Sciatic nerve (tissue), 2 donors: Measurements from ENCODE around the gene SEC11A. TPM values are rescaled to one million over a fixed set of nuclear protein-coding genes. Genes with fewer than 3 reads are reported as not detected.
"Not testable (repeated sequence)": the region's sequence is repeated elsewhere in the genome, so short reads cannot be mapped to it uniquely, and the experiment has no call there.

Source experiments
- ATAC-seq: fragments of 200-7000 bp; cut with Tn5 transposase; one replicate; pipeline ENCODE4 v1.9.1; 2020; ENCODE audit warnings: mild to moderate bottlenecking, moderate library complexity
- DNase-seq: peaks from one replicate; pipeline ENCODE4 v3.0.0-alpha.2; 2020; ENCODE audit warnings: low spot score
- intact Hi-C: fragments of 100-400 bp; cut with DNase I; formaldehyde crosslinking; loops from one replicate; pipeline ENCODE4 v1.14.2; 2022
- total RNA-seq: library from RNA; stranded (reverse); fragmentation: NEBNext Ultra II Directional; extraction: Animal tissue kit (Norgen Biotek cat#: 25700); gene quantifications from one replicate; pipeline ENCODE4 v1.2.1, GENCODE V29; 2021
- donor health status: DM: no; HTN: no; CAD: no.
- donor health status: DM: no; HTN: no; CAD: no.

Gene SEC11A
- total RNA-seq: 119 TPM

GRCh38 chr15:84716036-84716732, at the start of gene SEC11A:
Gene SEC11A, minus strand, starts transcription at chr15:84716139. Its CDS starts 64 bp downstream, at chr15:84716075.
- ATAC-seq (peak; percentile 99), DNase-seq (peak; percentile 95)
- intact Hi-C loops: no loop called here

- ATAC-seq (no peak), DNase-seq (no peak)
- intact Hi-C loops: no loop called here
Measured at GRCh38 chr15:84765675-84766074, 49.7 kb upstream of the SEC11A start.

GRCh38 chr15:84764989-84765388, 49.0 kb upstream of the SEC11A start:
- ATAC-seq: no peak

GRCh38 chr15:84764585-84764984, 48.6 kb upstream of the SEC11A start:
- peak; percentile 70 for ATAC-seq
- DNase-seq: no peak
- intact Hi-C loops: no loop called here

More at GRCh38 chr15:84764989-84765388, 49.0 kb upstream of the SEC11A start:
- DNase-seq: no peak
- intact Hi-C loops: no loop called here

GRCh38 chr15:84762840-84763572, 47.1 kb upstream of the SEC11A start:
- no peak for ATAC-seq
- intact Hi-C loops: no loop called here
- no peak for DNase-seq

- ATAC-seq: no peak
- intact Hi-C loops: no loop called here
Measured at GRCh38 chr15:84761607-84762131, 45.7 kb upstream of the SEC11A start.

GRCh38 chr15:84760219-84760618, 44.3 kb upstream of the SEC11A start:
- intact Hi-C loops: no loop called here
- DNase-seq: no peak
- no peak for ATAC-seq

More at GRCh38 chr15:84761607-84762131, 45.7 kb upstream of the SEC11A start:
- DNase-seq: no peak

- ATAC-seq: no peak
- intact Hi-C loops: no loop called here
Measured at GRCh38 chr15:84759018-84759417, 43.1 kb upstream of the SEC11A start.

GRCh38 chr15:84755736-84756527, 40.0 kb upstream of the SEC11A start:
- intact Hi-C loops: no loop called here
- DNase-seq: no peak
- ATAC-seq: no peak

More at GRCh38 chr15:84759018-84759417, 43.1 kb upstream of the SEC11A start:
- DNase-seq: no peak

- ATAC-seq, DNase-seq, intact Hi-C loops: not testable (repeated sequence)
Measured at GRCh38 chr15:84754889-84755288, 39.0 kb upstream of the SEC11A start.

GRCh38 chr15:84752700-84753099, 36.8 kb upstream of the SEC11A start:
- ATAC-seq: no peak

GRCh38 chr15:84752195-84752594, 36.3 kb upstream of the SEC11A start:
- intact Hi-C loops: no loop called here
- no peak for ATAC-seq

More at GRCh38 chr15:84752700-84753099, 36.8 kb upstream of the SEC11A start:
- no peak for DNase-seq
- intact Hi-C loops: no loop called here

GRCh38 chr15:84751721-84752120, 35.8 kb upstream of the SEC11A start:
- DNase-seq, intact Hi-C loops, ATAC-seq: not testable (repeated sequence)

More at GRCh38 chr15:84752195-84752594, 36.3 kb upstream of the SEC11A start:
- no peak for DNase-seq

- ATAC-seq (no peak), DNase-seq (no peak)
- intact Hi-C loops: no loop called here
Measured at GRCh38 chr15:84750583-84751092, 34.7 kb upstream of the SEC11A start.

GRCh38 chr15:84749111-84749991, 33.4 kb upstream of the SEC11A start:
- ATAC-seq: peak; percentile 23
- DNase-seq: peak; percentile 67
- intact Hi-C loops: no loop called here

GRCh38 chr15:84748274-84749110, 32.6 kb upstream of the SEC11A start, which contains the start of gene ZNF592:
Gene ZNF592, plus strand, starts transcription at chr15:84748592. Its CDS starts 34,084 bp downstream, at chr15:84782676.
- peak; percentile 79 for ATAC-seq
- intact Hi-C loops: no loop called here
- peak; percentile 91 for DNase-seq
